H1 (cell line): ENCODE data around the gene PPM1K. TPM values are rescaled to one million over a fixed set of nuclear protein-coding genes. Genes with fewer than 3 reads are reported as not detected.

Source experiments
- CTCF ChIA-PET: fragments of 300-600 bp; sonication (Branson Sonifier 250); formaldehyde crosslinking; loops from one replicate; lab custom pipeline; 2021; ENCODE audit not compliant: partially characterized antibody; lab: Charles Lee
- POLR2A ChIA-PET: fragments of 300-600 bp; sonication (Branson Sonifier 250); formaldehyde crosslinking; loops from one replicate; lab custom pipeline; 2021; ENCODE audit warnings: inconsistent platforms; ENCODE audit not compliant: partially characterized antibody; lab: Charles Lee
- DNase-seq, 2 experiments: peaks; one replicate each; pipeline versions ENCODE4 v3.0.0 to v3.0.0-alpha.2; 2010 to 2022; ENCODE audit warnings: low spot score in 2 of 2, low read depth in 1 of 2, mixed read lengths in 1 of 2
- FAIRE-seq: peaks from 2 replicates; lab custom pipeline; 2011; peaks lifted over from hg19 to GRCh38; lab: Jason Lieb, UNC
- H2AFZ ChIP-seq: 2 replicates; pipeline ENCODE4 v1.8.1; 2012; ENCODE audit warnings: low read length, inconsistent platforms
- H2AK5ac ChIP-seq: 2 replicates; pipeline ENCODE4 v1.6.1; 2013; ENCODE audit warnings: low read depth, low read length
- H2BK120ac ChIP-seq: replicated peaks from 2 replicates; pipeline ENCODE3; 2013; ENCODE audit warnings: low read depth, low read length, inconsistent platforms
- H2BK12ac ChIP-seq: 2 replicates; pipeline ENCODE4 v1.6.1; 2013; ENCODE audit warnings: low read depth, low read length
- H2BK15ac ChIP-seq: 2 replicates; pipeline ENCODE4 v1.6.1; 2013; ENCODE audit warnings: low read length
- H2BK20ac ChIP-seq: 2 replicates; pipeline ENCODE4 v1.6.1; 2013; ENCODE audit warnings: low read length
- H2BK5ac ChIP-seq: 2 replicates; pipeline ENCODE4 v1.6.1; 2013; ENCODE audit warnings: low read depth, low read length
- H3K14ac ChIP-seq: 2 replicates; pipeline ENCODE4 v1.6.1; 2013; ENCODE audit warnings: inconsistent platforms; ENCODE audit not compliant: insufficient read length
- H3K18ac ChIP-seq: 2 replicates; pipeline ENCODE4 v1.6.1; 2013; ENCODE audit warnings: low read length; ENCODE audit errors: extremely low read depth
- H3K23ac ChIP-seq: 2 replicates; pipeline ENCODE4 v1.6.1; 2013; ENCODE audit warnings: inconsistent platforms; ENCODE audit not compliant: insufficient read length
- H3K23me2 ChIP-seq: 2 replicates; pipeline ENCODE4 v1.6.1; 2013; ENCODE audit warnings: low read depth, low read length
- H3K27ac ChIP-seq: 2 replicates; pipeline ENCODE4 v1.6.1; 2011; ENCODE audit warnings: low read depth, low read length, inconsistent platforms
- H3K27me3 ChIP-seq, 4 experiments: replicated peaks in 1 of 4; 1 replicate in 1 of 4; 2 replicates in 3 of 4; pipeline versions ENCODE4 v1.6.1 to v1.8.1; 2011 to 2013; ENCODE audit warnings: low read length in 3 of 4, mild to moderate bottlenecking in 3 of 4, inconsistent platforms in 2 of 4, mixed read lengths in 2 of 4, moderate library complexity in 1 of 4; ENCODE audit not compliant: control insufficient read depth in 3 of 4, insufficient read depth in 3 of 4; ENCODE audit errors: extremely low read depth in 1 of 4
- H3K36me3 ChIP-seq, 4 experiments: 2 replicates each; pipeline versions ENCODE4 v1.6.1 to v1.8.1; 2011 to 2013; ENCODE audit warnings: mild to moderate bottlenecking in 4 of 4, low read length in 3 of 4, moderate library complexity in 2 of 4, control low read depth in 1 of 4, inconsistent platforms in 1 of 4; ENCODE audit not compliant: insufficient read depth in 4 of 4, control insufficient read depth in 2 of 4
- H3K4ac ChIP-seq: replicated peaks from 2 replicates; pipeline ENCODE3; 2013; ENCODE audit warnings: low read length, low read depth, mixed read lengths, inconsistent platforms; ENCODE audit not compliant: insufficient read length
- H3K4me1 ChIP-seq, 4 experiments: replicated peaks in 1 of 4; 1 replicate in 1 of 4; 2 replicates in 3 of 4; pipeline versions ENCODE4 v1.6.1 to v1.8.1; 2011 to 2013; ENCODE audit warnings: low read length in 3 of 4, inconsistent platforms in 2 of 4, mixed read lengths in 1 of 4; ENCODE audit not compliant: insufficient read depth in 4 of 4, control insufficient read depth in 3 of 4
- H3K4me2 ChIP-seq, 2 experiments: 2 replicates each; pipeline versions ENCODE4 v1.6.1 to v1.8.1; 2011 to 2013; ENCODE audit warnings: low read depth in 2 of 2, low read length in 2 of 2, control low read depth in 1 of 2, inconsistent platforms in 1 of 2, mild to moderate bottlenecking in 1 of 2; ENCODE audit not compliant: insufficient read depth in 1 of 2
- H3K4me3 ChIP-seq, 4 experiments: fragments of 200-600, 300-600 bp in 1 of 4; sonication (generic), shearing (Covaris generic), sonication (Bioruptor Twin) in 1 of 4; 2 replicates each; pipeline versions ENCODE4 v1.5.1 to v1.8.1; 2011 to 2016; ENCODE audit warnings: low read length in 4 of 4, low read depth in 3 of 4, control low read depth in 2 of 4, inconsistent platforms in 2 of 4, mild to moderate bottlenecking in 2 of 4, mixed read lengths in 1 of 4, moderate library complexity in 1 of 4; ENCODE audit not compliant: insufficient read depth in 2 of 4; ENCODE audit errors: extremely low read depth in 1 of 4
- H3K56ac ChIP-seq: replicated peaks from 2 replicates; pipeline ENCODE3; 2013; ENCODE audit warnings: low read depth, mild to moderate bottlenecking, mixed read lengths, low read length, inconsistent platforms; ENCODE audit not compliant: insufficient read length
- H3K79me1 ChIP-seq: 2 replicates; pipeline ENCODE4 v1.6.1; 2013; ENCODE audit warnings: low read depth, low read length, control low read depth
- H3K79me2 ChIP-seq, 2 experiments: 2 replicates each; pipeline versions ENCODE4 v1.6.1 to v1.8.1; 2012 to 2013; ENCODE audit warnings: low read length in 2 of 2, mild to moderate bottlenecking in 2 of 2, inconsistent platforms in 1 of 2; ENCODE audit not compliant: insufficient read depth in 2 of 2, control insufficient read depth in 1 of 2
- H3K9ac ChIP-seq, 4 experiments: replicated peaks in 1 of 4; 1 replicate in 1 of 4; 2 replicates in 3 of 4; pipeline versions ENCODE4 v1.6.1 to v1.8.1; 2011 to 2013; ENCODE audit warnings: low read depth in 3 of 4, low read length in 3 of 4, control low read depth in 2 of 4, mild to moderate bottlenecking in 2 of 4, moderate library complexity in 2 of 4, inconsistent platforms in 1 of 4; ENCODE audit errors: extremely low read depth in 1 of 4
- H3K9me3 ChIP-seq, 2 experiments: 2 replicates each; pipeline versions ENCODE4 v1.6.1 to v1.8.1; 2012 to 2013; ENCODE audit warnings: mild to moderate bottlenecking in 2 of 2, moderate library complexity in 2 of 2, control low read depth in 1 of 2, inconsistent platforms in 1 of 2, low read depth in 1 of 2, low read length in 1 of 2, mixed read lengths in 1 of 2; ENCODE audit not compliant: insufficient read depth in 2 of 2
- H4K20me1 ChIP-seq, 2 experiments: replicated peaks in 1 of 2; 2 replicates each; pipeline versions ENCODE3 to v1.8.1; 2011 to 2013; ENCODE audit warnings: inconsistent platforms in 2 of 2, low read length in 2 of 2, mild to moderate bottlenecking in 1 of 2; ENCODE audit not compliant: insufficient read depth in 2 of 2, control insufficient read depth in 1 of 2
- H4K5ac ChIP-seq: 2 replicates; pipeline ENCODE4 v1.6.1; 2013; ENCODE audit warnings: low read length, low read depth, mixed read lengths, inconsistent platforms; ENCODE audit not compliant: insufficient read length
- H4K8ac ChIP-seq: 2 replicates; pipeline ENCODE4 v1.8.0; 2013; ENCODE audit warnings: mild to moderate bottlenecking, moderate library complexity, low read length, inconsistent platforms; ENCODE audit not compliant: insufficient read depth; ENCODE audit errors: extremely low read depth
- H4K91ac ChIP-seq: replicated peaks from 2 replicates; pipeline ENCODE3; 2013; ENCODE audit warnings: low read length, mixed read lengths, inconsistent platforms; ENCODE audit not compliant: insufficient read length
- ATF3 ChIP-seq: IDR thresholded peaks from 2 replicates; pipeline ENCODE4 v1.6.1; 2011; ENCODE audit warnings: low read depth, mild to moderate bottlenecking, low read length; ENCODE audit not compliant: insufficient read depth
- CHD1 ChIP-seq: IDR thresholded peaks from 2 replicates; pipeline ENCODE4 v1.6.1; 2012; ENCODE audit warnings: low read depth, low read length, improper control_type of control experiment
- CHD2 ChIP-seq: IDR thresholded peaks from 2 replicates; pipeline ENCODE4 v1.6.1; 2012; ENCODE audit warnings: low read length, improper control_type of control experiment
- EGR1 ChIP-seq: IDR thresholded peaks from 2 replicates; pipeline ENCODE4 v1.6.1; 2011; ENCODE audit warnings: low read depth, low read length, borderline replicate concordance
- HDAC6 ChIP-seq: IDR thresholded peaks from one replicate; pipeline ENCODE4 v1.7.1; 2012; ENCODE audit warnings: low read depth, mild to moderate bottlenecking, inconsistent platforms, low read length, moderate library complexity
- JUN ChIP-seq: IDR thresholded peaks from 2 replicates; pipeline ENCODE4 v1.6.1; 2011; ENCODE audit warnings: low read depth, mild to moderate bottlenecking, improper control_type of control experiment, low read length
- MAFK ChIP-seq: IDR thresholded peaks from 2 replicates; pipeline ENCODE4 v1.6.1; 2012; ENCODE audit warnings: low read depth, mild to moderate bottlenecking, improper control_type of control experiment, low read length
- POLR2A ChIP-seq, 2 experiments: IDR thresholded peaks; 1 replicate in 1 of 2; 2 replicates in 1 of 2; pipeline ENCODE4 v1.6.1; 2011; ENCODE audit warnings: low read depth in 2 of 2, low read length in 2 of 2, mild to moderate bottlenecking in 2 of 2; ENCODE audit errors: control extremely low read depth in 1 of 2
- POLR2AphosphoS5 ChIP-seq: IDR thresholded peaks from 2 replicates; pipeline ENCODE4 v1.6.1; 2011; ENCODE audit warnings: low read depth, low read length
- POU5F1 ChIP-seq: IDR thresholded peaks from 2 replicates; pipeline ENCODE4 v1.6.1; 2011; ENCODE audit warnings: low read depth, mild to moderate bottlenecking, low read length, moderate library complexity
- RAD21 ChIP-seq, 2 experiments: IDR thresholded peaks in 1 of 2; conservative IDR thresholded peaks in 1 of 2; 2 replicates each; pipeline ENCODE4 v1.6.1; 2011; ENCODE audit warnings: low read depth in 2 of 2, low read length in 2 of 2, improper control_type of control experiment in 1 of 2, inconsistent platforms in 1 of 2, mild to moderate bottlenecking in 1 of 2, moderate library complexity in 1 of 2
- RXRA ChIP-seq: IDR thresholded peaks from 2 replicates; pipeline ENCODE4 v1.6.1; 2011; ENCODE audit warnings: low read depth, mild to moderate bottlenecking, low read length, moderate library complexity; ENCODE audit not compliant: insufficient read depth
- TAF1 ChIP-seq: IDR thresholded peaks from 2 replicates; pipeline ENCODE4 v1.6.1; 2011; ENCODE audit warnings: mild to moderate bottlenecking, low read depth, low read length
- ZNF274 ChIP-seq: IDR thresholded peaks from 2 replicates; pipeline ENCODE4 v1.7.0; 2012; ENCODE audit warnings: low read length, borderline replicate concordance; ENCODE audit errors: extremely low read depth
- WGBS, 2 experiments: shearing (Covaris generic) in 1 of 2; methylation state at CpG; one replicate each; pipeline versions ENCODE4 v1.1.6 to v1.1.7; 2013 to 2015; ENCODE audit warnings: low lambda C conversion rate in 2 of 2, mixed read lengths in 2 of 2, inconsistent platforms in 1 of 2, low coverage in 1 of 2, missing lambda C conversion rate in 1 of 2; ENCODE audit not compliant: insufficient replicate concordance in 2 of 2, insufficient coverage in 1 of 2, insufficient read length in 1 of 2; ENCODE audit errors: extremely low coverage in 1 of 2, missing lambda C conversion rate in 1 of 2; 5-methylcytosine and 5-hydroxymethylcytosine counted together
- polyA plus RNA-seq, 7 experiments: library from polyadenylated mRNA; depleted of rRNA in 3 of 7; stranded (reverse) in 5 of 7; unstranded in 2 of 7; fragments of >200 nt in 5 of 7; fragments of 200-250 nt in 2 of 7; gene quantifications; 1 replicate in 5 of 7; 2 replicates in 1 of 7; 4 replicates in 1 of 7; pipeline versions ENCODE4 v1.2.1 to v1.2.3, GENCODE V29; 2011 to 2013; ENCODE audit warnings: missing spikeins in 2 of 7, mixed read lengths in 2 of 7
- total RNA-seq: library from RNA; stranded (reverse); fragmentation: NEBNext Ultra II Directional; extraction: Animal tissue kit (Norgen Biotek cat#: 25700); gene quantifications from 2 replicates; pipeline ENCODE4 v1.2.1, GENCODE V29; 2021

The PPM1K gene
- total and polyA plus RNA-seq, 2 of the 8 experiments (the other 6 are each of a cell fraction or from before 2014, with no cell fraction given): 4.2 to 10.7 TPM

GRCh38 chr4:88285235-88285653 is 883 bp upstream of the PPM1K start:
- DNase-seq (no peak), FAIRE-seq (no peak)
- no peak overlapping the region for H4K91ac ChIP-seq
- H2BK5ac ChIP-seq: no peak overlapping the region
- H2BK15ac ChIP-seq: no peak overlapping the region
- H3K4ac ChIP-seq: no peak overlapping the region
- no peak overlapping the region for H4K8ac ChIP-seq
- H2BK120ac ChIP-seq: no peak overlapping the region
- no peaks in the 10 kb centered on the region for H3K36me3 ChIP-seq
- CTCF ChIA-PET: interaction anchor here (1.1 to 4.7 kb wide), 2 partner anchors 12 to 127 kb away, joined by 3 to 16 read pairs; no protein-coding TSS in a partner anchor
- H3K4me3 ChIP-seq: peak overlapping the region; percentile 29 to 74 (median 54); a peak in 6 of 8 replicates
- H2AK5ac ChIP-seq: no peak overlapping the region
- peaks cover 0 to 5% (median 1%) of the 10 kb centered on the region in 4 experiments; a peak in 4 of 7 replicates for H3K4me1 ChIP-seq
- no peak overlapping the region for H3K56ac ChIP-seq
- no peak overlapping the region for H2BK12ac ChIP-seq
- WGBS, 2 experiments: 75% methylated on average over 4 of the region's 4 CpGs; no CpG with 5 or more reads in 1 of the 2 experiments
- H3K14ac ChIP-seq: no peak overlapping the region
- peaks cover 11% of the 10 kb centered on the region for H3K23me2 ChIP-seq
- H4K20me1 ChIP-seq: peaks cover 0 to 4% of the 10 kb centered on the region in 2 experiments
- no peak overlapping the region for H4K5ac ChIP-seq
- no peaks in the 10 kb centered on the region for H3K79me2 ChIP-seq
- H3K27ac ChIP-seq: no peak overlapping the region
- no peak overlapping the region for H2AFZ ChIP-seq
- no peak overlapping the region for H3K18ac ChIP-seq
- no peak overlapping the region for H3K23ac ChIP-seq
- no peak overlapping the region for H2BK20ac ChIP-seq
- H3K9ac ChIP-seq: no peak overlapping the region
- POLR2A ChIA-PET: interaction anchor here (0.6 to 2.5 kb wide), 4 partner anchors 11 to 767 kb away, joined by 3 to 8 read pairs (median 3); partner anchors contain the start of gene HERC5
- H3K27me3 ChIP-seq: peaks cover 0 to 9% (median 5%) of the 10 kb centered on the region in 4 experiments; a peak in 4 of 7 replicates
- H3K9me3 ChIP-seq: no peaks in the 10 kb centered on the region
- peak overlapping the region; percentile 71 to 97 for H3K4me2 ChIP-seq
- no peaks in the 10 kb centered on the region for H3K79me1 ChIP-seq
- TF ChIP-seq POU5F1 (no peak), HDAC6 (no peak), JUN (no peak), RXRA (no peak), EGR1 (no peak), ATF3 (no peak), POLR2A (IDR thresholded peaks at IDR 0.05; ENCODE audit: control extremely low read depth in 1 of 2, low read depth in 2 of 2, low read length in 2 of 2) (no peak), ZNF274 (no peak), CHD2 (no peak), CHD1 (no peak), TAF1 (no peak), RAD21 (IDR thresholded peaks at IDR 0.05 in 1 of 2, conservative IDR thresholded peaks at IDR 0.05 in 1 of 2; ENCODE audit: low read depth in 2 of 2, low read length in 2 of 2) (no peak), MAFK (no peak), POLR2AphosphoS5 (no peak)
